ENCODE results near the gene FERMT2.
"Not testable (repeated sequence)": the region's sequence is repeated elsewhere in the genome, so short reads cannot be mapped to it uniquely, and the experiment has no call there.

FERMT2 gene

GRCh38 chr14:52900731-52901130, 50.1 kb downstream of the FERMT2 start:
- DNase-seq: no peak

DNA sequence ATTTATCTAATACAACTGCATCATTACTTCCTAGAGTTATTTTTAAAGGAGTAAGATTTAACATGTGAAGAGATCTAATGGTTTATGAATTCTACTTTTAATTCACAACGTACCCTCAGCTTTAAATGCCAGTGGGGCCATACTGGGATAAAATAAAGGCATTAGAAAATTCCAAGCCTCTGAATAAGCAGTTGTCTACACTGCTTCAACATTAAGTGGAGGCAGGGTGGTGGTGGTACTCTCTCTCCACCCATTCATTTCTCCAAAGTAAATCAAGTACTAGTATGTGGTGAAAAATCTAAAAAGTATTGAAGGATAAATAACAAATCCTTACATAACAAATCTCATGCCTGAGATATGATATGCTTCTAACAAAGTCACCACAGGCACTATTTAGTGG, 52.4 kb downstream of the FERMT2 start:
- DNase-seq: no peak

DNA sequence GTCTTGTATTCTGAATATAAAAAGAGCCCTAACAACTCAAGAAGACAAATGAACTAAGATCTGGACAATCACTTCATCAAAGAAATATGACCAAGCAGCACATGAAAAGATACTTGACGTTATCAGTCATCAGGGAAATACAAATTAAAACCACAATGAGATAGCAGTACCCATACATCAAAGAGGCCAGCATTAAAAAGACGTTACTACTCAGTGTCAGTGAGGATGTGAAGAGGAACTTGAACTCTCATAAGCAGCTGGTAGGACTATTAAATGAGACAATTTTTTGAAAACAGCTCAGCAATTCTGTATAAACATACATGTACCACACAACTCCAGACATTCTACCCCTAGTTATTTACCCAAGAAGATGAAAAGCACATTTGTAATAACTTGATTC, 55.9 kb downstream of the FERMT2 start:
- DNase-seq: no peak

GRCh38 chr14:52891800-52892199, 59.0 kb downstream of the FERMT2 start:
- no peak for DNase-seq

- no peak for DNase-seq
These were observed 61.7 kb downstream of the FERMT2 start for GRCh38 chr14:52888839-52889838.

- DNase-seq: no peak
These were observed 62.7 kb downstream of the FERMT2 start for GRCh38 chr14:52888159-52888558.

GRCh38 chr14:52885230-52885629, 65.6 kb downstream of the FERMT2 start:
- DNase-seq: no peak

DNA sequence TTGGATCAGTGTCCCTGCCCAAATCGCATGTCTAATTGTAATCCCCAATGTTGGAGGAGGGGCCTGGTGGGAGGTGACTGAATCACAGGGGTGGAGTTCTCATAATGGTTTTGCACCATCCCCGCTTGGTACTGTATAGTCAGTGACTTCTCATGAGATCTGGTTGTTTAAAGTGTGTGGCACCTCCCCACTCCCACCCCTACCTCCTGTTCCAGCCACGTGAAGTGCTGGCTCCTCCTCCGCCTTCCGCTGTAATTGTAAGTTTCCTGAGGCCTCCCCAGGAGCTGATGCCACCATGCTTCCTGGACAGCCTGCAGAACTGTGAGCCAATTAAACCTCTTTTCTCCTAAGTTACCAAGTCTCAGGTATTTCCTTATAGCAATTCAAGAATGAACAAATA, 67.2 kb downstream of the FERMT2 start:
- DNase-seq: no peak

- no peak for DNase-seq
These were observed 68.0 kb downstream of the FERMT2 start for GRCh38 chr14:52882824-52883223.

DNA sequence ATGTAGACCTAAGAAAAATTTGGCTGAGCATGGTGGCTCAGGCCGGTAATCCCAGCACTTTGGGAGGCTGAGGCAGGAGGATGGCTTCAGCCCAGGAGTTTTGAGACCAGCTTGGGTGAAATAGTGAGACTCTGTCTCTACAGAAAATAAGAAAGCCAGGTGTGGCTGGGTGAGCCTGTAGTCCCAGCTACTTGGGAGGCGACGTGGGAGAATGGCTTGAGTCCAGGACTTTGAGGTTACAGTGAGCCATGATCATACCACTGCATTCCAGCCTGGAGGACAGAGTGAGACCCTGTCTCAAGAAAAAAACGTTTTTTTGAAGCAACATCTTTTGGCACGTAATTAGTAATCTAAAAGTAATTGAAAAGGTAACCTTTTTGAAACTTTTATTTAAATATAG, 70.9 kb downstream of the FERMT2 start:
- no peak for DNase-seq

DNA sequence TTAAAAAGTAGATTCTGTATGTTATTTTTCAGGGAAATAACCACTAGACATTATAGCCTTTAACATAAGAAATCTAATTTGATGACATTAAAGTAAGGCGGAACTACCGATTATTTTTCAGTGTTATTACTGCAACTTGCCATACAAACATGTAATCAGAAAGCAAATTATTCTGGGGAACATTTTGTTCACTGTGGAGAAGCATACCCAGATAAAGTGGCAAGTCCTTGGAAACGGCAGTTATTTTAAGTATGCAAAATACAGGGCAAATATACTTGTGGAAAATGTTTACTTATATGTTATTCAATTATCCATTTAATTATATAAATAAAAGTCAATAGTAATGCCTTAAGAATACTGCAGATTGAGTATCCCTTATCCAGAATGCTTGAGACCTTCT, 71.9 kb downstream of the FERMT2 start:
- no peak for DNase-seq

DNA sequence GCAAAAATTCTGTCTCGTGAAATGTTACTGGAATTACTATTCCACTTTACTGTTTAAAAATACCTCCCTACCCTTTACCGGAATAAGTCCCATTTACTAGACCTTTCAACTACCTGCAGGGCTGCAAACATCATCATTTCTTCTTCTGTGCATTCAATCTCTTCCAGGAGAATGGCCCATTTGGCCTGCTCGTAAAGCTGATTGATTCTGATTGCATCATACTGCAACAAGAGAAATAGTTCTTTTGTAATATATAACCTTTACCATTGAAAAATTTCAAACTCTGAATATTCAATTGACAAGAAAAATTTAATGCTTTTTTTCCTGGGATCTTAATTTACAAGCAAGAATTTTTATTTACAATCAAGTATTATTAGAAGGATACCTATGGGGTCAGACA, 72.4 kb downstream of the FERMT2 start:
- DNase-seq: no peak

DNA sequence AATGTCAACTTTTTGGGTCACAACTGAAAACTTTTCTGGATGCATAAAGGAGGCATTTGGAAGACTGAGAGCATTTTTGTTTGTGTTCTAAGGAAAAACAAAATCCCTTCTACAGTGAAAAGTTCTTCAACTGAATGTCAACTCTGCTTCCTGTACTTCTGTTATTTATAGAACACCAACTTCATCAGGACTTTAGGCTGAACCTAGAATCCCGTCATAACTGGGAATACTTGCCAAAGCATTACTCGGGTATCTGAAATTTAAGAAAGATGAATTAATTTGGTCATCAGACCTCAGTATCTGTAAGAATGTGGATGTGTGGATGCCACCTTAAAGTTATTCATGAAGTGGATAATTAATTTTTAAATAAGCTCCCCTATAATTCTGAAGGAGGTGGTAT, 73.2 kb downstream of the FERMT2 start:
- no peak for DNase-seq

DNA sequence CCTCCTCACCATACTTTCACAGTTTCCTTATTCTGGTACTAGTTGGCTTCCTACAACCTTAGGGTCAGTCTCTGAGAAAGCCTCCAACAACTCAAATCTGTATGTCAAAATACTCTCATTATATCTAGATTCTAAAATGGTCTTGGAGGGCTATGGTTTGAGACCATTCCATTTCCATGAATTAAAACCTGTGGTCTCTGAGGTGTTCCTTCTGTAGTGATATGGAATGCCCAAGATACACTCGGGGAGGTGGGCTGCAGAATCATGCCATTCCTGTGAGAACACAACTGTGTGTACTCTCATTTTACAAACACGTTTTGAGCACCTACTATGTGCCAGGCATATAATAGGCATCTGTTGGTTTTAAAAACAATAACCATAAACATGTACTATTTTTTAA, 74.0 kb downstream of the FERMT2 start:
- DNase-seq: no peak

- no peak for DNase-seq
These were observed 74.5 kb downstream of the FERMT2 start for GRCh38 chr14:52876311-52876710.

DNA sequence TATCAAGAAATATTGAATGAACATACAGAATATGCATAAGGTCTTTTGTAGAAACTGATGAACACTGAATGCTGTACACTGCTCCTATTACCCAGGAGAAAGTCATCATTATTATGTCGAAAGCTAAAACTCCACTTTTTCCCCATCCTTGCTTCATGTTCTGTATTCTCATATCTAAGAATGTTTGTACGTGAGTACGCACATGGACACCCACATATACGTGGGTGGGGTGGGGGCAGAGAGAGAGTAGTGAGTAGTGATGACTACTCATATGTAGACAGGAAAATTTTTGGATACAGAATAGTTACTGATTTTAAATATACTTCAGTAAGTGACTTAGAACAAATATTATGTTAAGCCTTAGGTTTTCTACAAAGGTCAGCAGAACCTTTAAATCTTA, 75.1 kb downstream of the FERMT2 start:
- no peak for DNase-seq

DNA sequence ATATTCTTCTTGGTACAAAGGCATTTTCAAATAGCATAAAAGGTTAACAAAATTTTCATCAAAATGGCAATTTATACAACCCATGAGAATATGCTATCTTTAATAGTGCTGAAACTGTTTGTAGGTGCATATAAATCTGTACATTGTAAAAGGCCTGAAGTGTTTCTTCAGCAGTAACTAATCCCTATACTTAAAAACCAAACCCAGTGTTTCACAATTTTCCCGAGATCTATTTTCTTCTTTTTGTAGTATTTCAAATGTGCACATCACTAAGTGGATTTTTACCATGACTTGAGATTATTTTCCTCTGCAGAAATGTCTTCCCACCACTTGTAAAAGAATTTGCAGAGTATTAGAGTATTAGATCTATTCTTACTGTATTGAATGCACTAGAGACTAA, 76.5 kb downstream of the FERMT2 start:
- DNase-seq: no peak

DNA sequence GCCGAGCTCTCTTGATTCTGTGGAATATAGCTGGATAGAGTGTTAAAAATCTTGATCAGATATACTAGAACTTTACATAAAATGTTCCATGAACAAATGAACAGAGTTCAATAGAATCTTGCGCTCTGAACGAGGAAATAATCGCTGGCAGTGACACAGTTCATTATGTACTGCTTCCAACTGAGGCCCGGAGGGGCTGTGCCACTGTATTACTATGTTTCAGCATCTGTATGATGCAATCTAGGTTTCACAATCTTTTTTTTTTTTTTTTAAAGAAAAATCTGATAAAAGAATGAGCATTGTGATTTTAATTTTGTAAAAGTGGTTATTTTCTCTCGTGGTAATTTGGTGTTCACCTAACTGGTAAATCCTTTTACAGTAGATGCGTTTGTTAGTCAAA, 77.2 kb downstream of the FERMT2 start:
- DNase-seq: no peak

DNA sequence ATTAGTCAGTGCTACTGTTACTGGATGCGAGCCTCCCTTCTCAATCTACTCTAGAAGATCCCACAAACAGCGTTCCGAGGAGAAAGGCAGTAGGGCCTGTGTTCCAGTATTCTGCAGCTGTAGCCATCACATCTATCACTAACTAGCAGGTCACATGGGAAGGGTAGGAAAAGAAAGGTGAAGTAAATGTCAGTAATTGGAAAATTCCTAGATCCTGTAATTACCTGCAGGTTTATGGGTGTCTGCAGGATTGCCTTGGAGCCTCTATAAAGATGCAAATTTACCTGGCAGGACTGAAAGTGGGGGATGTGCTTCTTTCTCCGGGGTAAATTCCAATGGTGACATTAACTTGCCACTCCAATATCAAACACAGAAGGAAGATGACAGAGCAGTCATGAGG, 77.8 kb downstream of the FERMT2 start:
- DNase-seq: no peak

DNA sequence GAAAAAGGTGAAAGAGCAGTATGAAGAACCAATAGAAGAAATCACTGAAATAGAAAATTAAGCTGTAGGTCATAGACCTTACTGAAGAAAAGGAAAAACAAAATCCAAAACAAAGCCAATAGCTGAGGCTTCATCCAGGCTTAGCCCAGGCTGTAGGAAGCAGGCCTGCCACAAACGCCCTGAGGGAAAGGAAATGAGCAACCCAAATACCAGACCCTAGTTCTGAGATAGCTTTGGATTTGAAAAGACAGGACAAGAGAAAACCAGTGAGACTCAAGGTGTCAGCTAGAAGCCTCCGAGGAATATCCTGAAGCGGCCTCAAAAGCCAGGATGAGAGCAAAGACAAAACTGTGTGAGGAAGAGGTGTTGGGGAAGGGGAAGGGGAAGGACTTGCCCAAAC, 79.2 kb downstream of the FERMT2 start:
- no peak for DNase-seq

- no peak for DNase-seq
These were observed 81.8 kb downstream of the FERMT2 start for GRCh38 chr14:52868911-52869618.

- DNase-seq: not testable (repeated sequence)
These were observed 86.0 kb downstream of the FERMT2 start for GRCh38 chr14:52864893-52865292.

GRCh38 chr14:52863334-52863700, 87.5 kb downstream of the FERMT2 start:
- DNase-seq: no peak

DNA sequence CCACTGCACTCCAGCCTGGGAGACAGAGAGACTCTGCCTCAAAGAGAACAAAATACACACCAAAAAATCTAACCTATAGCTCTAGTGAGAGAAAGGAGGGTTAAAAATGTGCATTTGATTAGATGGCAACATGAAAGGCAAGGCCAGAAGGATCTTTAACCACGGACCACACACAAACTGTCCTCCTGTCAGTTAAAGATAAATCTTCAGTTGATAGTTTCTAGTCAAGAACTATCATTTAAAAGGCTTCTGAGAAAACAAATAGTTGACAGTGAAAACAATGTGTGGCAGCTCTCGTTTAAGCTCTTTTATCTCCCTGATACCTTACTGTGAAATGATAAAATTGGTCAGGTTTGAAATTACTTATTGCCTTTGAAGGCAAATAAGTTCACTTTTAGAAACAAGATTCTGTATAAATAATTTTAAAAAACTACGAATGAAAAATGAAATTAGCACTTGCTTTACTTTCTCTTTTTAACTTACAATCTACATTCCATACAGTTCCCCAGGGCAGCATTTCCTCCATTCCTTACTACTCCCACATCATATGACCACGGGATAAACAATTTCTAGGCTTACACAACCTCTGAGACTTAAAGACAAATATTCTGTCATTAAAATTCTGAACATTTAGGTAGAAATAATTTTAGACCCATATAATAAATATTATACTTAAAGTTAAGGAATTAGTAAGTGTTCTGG, 88.1 kb downstream of the FERMT2 start:
- no peak for DNase-seq
